Measurements from ENCODE around the gene CRNN.

DNA sequence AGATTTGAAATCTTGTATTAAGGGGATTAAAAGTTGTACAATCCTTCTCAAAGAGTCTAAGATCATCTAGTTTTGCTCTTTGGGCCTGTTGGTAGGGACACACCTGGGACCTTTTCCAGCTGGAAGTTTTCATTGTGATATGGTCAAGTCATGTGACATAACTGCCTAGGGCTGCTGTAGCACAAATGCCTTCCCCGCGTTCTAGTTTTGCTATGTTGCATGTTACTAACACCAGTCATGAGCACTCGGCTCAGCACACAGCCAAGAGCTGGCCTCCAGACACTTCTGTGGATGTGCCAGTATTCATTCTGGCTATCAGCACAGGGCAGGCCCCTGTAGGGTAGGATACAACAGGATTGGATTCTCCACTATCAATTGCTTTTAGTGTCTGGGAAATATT is 39.6 kb downstream of the CRNN start:
- TF ChIP-seq, protein P1, sequence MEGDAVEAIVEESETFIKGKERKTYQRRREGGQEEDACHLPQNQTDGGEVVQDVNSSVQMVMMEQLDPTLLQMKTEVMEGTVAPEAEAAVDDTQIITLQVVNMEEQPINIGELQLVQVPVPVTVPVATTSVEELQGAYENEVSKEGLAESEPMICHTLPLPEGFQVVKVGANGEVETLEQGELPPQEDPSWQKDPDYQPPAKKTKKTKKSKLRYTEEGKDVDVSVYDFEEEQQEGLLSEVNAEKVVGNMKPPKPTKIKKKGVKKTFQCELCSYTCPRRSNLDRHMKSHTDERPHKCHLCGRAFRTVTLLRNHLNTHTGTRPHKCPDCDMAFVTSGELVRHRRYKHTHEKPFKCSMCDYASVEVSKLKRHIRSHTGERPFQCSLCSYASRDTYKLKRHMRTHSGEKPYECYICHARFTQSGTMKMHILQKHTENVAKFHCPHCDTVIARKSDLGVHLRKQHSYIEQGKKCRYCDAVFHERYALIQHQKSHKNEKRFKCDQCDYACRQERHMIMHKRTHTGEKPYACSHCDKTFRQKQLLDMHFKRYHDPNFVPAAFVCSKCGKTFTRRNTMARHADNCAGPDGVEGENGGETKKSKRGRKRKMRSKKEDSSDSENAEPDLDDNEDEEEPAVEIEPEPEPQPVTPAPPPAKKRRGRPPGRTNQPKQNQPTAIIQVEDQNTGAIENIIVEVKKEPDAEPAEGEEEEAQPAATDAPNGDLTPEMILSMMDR (tag by site-specific recombination; IDR thresholded peaks at IDR 0.05): no peak
- TF ChIP-seq, protein P2, sequence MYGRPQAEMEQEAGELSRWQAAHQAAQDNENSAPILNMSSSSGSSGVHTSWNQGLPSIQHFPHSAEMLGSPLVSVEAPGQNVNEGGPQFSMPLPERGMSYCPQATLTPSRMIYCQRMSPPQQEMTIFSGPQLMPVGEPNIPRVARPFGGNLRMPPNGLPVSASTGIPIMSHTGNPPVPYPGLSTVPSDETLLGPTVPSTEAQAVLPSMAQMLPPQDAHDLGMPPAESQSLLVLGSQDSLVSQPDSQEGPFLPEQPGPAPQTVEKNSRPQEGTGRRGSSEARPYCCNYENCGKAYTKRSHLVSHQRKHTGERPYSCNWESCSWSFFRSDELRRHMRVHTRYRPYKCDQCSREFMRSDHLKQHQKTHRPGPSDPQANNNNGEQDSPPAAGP (tag by site-specific recombination; IDR thresholded peaks at IDR 0.05): no peak
- no peak for TF ChIP-seq ZBTB21 (tag by site-specific recombination; IDR thresholded peaks at IDR 0.05)
- no peak for TF ChIP-seq ZNF23 (tag by site-specific recombination; IDR thresholded peaks at IDR 0.05; ENCODE audit: borderline replicate concordance)
- TF ChIP-seq YY1 (tag by site-specific recombination; IDR thresholded peaks at IDR 0.05): no peak
